Epithelial cell of proximal tubule (primary cell): ENCODE results near the gene NRAP. TPM values are rescaled to one million over a fixed set of nuclear protein-coding genes. Genes with fewer than 3 reads are reported as not detected.

Experiments used
- DNase-seq: peaks from one replicate; pipeline ENCODE4 v3.0.0-alpha.2; 2011; ENCODE audit warnings: low read depth
- H3K4me3 ChIP-seq: 2 replicates; pipeline ENCODE4 v1.5.1; 2011; ENCODE audit warnings: low read depth, mild to moderate bottlenecking, low read length
- total RNA-seq: library from RNA; depleted of rRNA; stranded (reverse); fragments of >200 nt; gene quantifications from 2 replicates; pipeline ENCODE4 v1.2.3, GENCODE V29; 2015
- TF ChIP-seq, protein P1 (sequence below): conservative IDR thresholded peaks from 2 replicates; pipeline ENCODE4 v1.5.1; 2012; ENCODE audit warnings: low read depth, mild to moderate bottlenecking, low read length

Gene NRAP
- total RNA-seq, 1 donor from 2014 or later, result not detected

DNA sequence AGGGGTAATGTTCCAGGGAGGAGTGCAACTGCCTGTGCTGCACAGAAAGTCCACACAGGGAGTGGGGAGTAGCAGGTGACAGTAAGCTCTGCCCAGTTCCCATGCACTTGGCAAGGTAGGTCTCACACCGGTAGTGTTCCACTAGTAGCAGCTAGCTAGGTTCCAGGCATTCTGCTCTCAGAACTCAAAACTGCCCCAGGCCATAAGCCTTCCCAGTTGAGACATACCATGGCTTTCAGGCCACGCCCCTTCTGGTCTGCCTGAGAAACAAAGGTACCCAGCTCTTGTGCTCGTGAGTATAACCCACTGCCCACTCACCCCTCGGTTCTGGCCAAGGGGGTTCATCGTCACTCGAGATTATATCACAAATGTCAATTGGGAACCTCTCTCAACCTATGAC, 28.4 kb upstream of the NRAP start:
- no peak for DNase-seq
- H3K4me3 ChIP-seq, result no peak overlapping the region
- TF ChIP-seq, protein P1, sequence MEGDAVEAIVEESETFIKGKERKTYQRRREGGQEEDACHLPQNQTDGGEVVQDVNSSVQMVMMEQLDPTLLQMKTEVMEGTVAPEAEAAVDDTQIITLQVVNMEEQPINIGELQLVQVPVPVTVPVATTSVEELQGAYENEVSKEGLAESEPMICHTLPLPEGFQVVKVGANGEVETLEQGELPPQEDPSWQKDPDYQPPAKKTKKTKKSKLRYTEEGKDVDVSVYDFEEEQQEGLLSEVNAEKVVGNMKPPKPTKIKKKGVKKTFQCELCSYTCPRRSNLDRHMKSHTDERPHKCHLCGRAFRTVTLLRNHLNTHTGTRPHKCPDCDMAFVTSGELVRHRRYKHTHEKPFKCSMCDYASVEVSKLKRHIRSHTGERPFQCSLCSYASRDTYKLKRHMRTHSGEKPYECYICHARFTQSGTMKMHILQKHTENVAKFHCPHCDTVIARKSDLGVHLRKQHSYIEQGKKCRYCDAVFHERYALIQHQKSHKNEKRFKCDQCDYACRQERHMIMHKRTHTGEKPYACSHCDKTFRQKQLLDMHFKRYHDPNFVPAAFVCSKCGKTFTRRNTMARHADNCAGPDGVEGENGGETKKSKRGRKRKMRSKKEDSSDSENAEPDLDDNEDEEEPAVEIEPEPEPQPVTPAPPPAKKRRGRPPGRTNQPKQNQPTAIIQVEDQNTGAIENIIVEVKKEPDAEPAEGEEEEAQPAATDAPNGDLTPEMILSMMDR, result no peak

DNA sequence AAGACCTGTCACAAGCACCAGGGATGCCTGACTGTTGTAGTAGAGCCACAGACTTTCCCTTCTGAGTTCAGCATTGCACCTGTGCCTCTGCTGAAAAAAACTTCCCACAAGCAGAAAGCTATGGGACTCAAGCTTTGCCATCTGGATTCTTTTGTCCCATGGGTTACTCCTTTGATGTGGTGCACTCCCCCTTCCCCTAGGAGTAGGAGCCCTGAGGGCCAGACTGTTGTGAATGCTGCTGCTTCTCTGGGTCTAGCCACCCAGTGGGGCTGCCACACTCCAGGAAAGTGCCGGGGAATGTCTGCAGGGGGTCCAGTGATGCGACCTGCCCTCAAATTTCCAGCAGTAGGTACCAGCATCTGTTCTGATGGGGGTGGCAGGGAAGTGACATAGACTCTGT, 27.5 kb upstream of the NRAP start:
- TF ChIP-seq, protein P1, result no peak

DNA sequence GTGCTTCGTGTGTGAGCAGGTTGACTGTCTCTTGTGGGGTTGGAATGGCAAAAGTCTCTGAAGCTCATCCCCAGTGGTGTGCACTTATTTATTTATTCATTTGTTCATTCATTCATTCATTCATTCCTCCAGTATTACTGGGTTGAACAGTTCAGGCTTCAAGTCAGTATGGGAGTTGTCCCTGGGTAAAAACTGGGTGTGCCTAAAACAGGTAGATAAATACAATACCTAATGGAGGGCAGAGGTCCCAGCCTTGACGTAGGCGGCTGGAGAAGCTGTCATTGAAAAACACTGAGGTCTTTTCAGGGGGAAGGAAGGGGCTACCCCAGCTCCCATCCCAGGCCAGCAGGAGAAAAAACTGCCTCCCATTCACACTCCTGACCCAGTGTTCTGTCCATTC, 26.9 kb upstream of the NRAP start:
- no peak for DNase-seq
- TF ChIP-seq, protein P1, result no peak
- no peak overlapping the region for H3K4me3 ChIP-seq

More for the DNA sequence above, 27.5 kb upstream of the NRAP start:
- no peak for DNase-seq
- no peak overlapping the region for H3K4me3 ChIP-seq

DNA sequence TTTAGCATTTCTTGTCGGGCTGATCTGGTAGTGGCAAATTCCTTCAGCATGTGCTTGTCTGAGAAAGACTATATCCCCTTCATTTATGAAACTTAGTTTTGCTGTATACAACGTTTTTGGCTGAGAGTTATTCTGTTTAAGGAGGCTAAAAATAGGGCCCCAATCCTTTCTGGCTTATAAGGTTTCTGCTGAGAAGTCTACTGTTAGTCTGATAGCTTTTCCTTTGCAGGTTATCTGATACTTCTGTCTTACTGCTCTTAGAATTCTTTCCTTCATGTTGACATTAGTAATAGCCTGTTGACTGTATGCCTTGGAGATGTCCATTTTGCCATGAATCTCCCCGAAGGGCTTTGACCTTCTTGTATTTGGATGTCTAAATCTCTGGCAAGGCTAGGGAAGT, 25.7 kb upstream of the NRAP start:
- DNase-seq, result no peak
- no peak overlapping the region for H3K4me3 ChIP-seq
- TF ChIP-seq, protein P1, result no peak

DNA sequence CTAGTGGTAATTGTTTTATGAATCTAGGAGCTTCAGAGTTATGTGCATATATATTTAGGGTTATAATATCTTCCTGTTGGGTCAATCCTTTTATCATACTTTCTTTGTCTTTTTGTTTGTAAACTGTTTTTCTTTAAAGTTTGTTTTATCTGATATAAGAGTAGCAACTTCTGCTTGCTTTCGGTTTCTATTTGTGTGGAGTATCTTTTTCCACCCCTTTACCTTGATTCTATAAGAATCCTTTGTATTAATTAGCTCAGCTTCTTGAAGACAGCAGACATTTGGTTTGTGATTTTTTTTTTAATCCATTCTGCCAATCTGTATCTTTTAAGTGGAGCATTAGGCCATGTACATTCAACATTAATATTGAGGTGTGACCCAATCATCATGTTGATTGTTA, 25.2 kb upstream of the NRAP start:
- TF ChIP-seq, protein P1, result no peak
- no peak for DNase-seq
- H3K4me3 ChIP-seq, result no peak overlapping the region

DNA sequence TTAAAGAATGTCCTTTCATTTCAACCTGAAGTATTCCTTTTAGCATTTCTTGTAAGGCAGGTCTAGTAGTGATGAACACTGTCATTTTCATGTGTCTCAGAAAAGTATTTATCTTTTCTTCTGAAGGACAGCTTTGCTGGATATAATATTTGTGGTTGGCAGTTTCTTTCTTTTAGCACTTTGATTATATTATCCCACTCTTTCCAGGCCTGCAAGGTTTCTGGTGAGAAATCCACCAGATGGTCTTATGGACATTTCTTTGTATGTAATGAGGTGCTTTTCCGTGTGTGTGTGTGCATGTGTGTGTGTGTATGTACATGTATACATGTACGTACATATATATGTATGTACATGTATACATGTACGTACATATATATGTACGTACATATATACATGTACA, 23.2 kb upstream of the NRAP start:
- no peak for DNase-seq
- no peak overlapping the region for H3K4me3 ChIP-seq
- TF ChIP-seq, protein P1, result no peak

DNA sequence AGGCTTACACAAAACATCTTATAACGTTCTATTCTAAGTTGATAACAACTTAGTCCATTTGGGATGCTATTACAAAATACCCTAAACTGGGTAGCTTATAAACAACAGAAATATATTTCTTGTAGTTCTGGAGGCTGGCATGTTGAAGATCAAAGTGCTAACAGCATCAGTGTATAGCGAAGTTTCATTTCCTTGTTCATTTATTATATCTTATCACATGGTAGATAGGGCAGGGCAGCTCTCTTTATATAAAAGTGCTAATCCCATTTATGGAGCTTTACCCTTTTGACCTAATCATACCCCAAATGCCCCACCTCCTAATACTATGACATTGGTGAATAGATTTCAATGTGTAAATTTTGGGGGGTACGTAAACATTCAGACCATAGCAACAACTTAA, 22.2 kb upstream of the NRAP start:
- DNase-seq, result no peak
- H3K4me3 ChIP-seq, result no peak overlapping the region
- TF ChIP-seq, protein P1, result no peak
